ENCODE results near the gene TMEFF1. TPM values are rescaled to one million over a fixed set of nuclear protein-coding genes. Genes with fewer than 3 reads are reported as not detected.

TMEFF1 gene
- total RNA-seq, 1 donor from 2014 or later: not detected

DNA sequence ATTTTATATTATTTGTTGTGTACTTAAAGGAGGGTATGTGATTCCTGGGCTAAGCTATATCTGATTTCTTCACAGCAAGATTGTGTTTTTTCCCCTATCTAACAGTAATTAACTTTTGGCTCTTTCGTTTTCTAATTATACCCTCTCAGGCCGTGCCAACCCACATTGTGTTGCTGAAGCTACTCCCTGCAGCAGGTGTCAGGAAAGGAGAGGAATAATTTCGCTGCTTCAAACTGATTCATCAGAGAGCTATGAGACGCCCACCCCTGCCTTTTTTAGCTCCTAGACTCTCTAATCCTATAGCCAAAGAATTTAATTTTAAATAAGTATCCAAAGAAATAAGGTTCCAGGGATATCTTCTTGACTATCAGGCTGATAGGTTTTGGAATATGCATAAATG, 108.7 kb downstream of the TMEFF1 start:
- POLR2A ChIA-PET: no interaction called here
- TF ChIP-seq, protein P1, sequence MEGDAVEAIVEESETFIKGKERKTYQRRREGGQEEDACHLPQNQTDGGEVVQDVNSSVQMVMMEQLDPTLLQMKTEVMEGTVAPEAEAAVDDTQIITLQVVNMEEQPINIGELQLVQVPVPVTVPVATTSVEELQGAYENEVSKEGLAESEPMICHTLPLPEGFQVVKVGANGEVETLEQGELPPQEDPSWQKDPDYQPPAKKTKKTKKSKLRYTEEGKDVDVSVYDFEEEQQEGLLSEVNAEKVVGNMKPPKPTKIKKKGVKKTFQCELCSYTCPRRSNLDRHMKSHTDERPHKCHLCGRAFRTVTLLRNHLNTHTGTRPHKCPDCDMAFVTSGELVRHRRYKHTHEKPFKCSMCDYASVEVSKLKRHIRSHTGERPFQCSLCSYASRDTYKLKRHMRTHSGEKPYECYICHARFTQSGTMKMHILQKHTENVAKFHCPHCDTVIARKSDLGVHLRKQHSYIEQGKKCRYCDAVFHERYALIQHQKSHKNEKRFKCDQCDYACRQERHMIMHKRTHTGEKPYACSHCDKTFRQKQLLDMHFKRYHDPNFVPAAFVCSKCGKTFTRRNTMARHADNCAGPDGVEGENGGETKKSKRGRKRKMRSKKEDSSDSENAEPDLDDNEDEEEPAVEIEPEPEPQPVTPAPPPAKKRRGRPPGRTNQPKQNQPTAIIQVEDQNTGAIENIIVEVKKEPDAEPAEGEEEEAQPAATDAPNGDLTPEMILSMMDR (IDR thresholded peaks at IDR 0.05): no peak
- Mint-ChIP-seq H3K36me3 (ENCODE audit: low read depth) (no peaks in the 10 kb centered on the region), H3K27ac (no peak overlapping the region), H3K27me3 (no peaks in the 10 kb centered on the region), H3K4me1 (no peaks in the 10 kb centered on the region), H3K4me3 (no peak overlapping the region), H3K9me3 (no peaks in the 10 kb centered on the region)
- ATAC-seq (ENCODE audit: low read depth) (no peak), DNase-seq (no peak)
- intact Hi-C loops (cut with micrococcal nuclease): no loop called here
- CTCF ChIA-PET: no interaction called here

DNA sequence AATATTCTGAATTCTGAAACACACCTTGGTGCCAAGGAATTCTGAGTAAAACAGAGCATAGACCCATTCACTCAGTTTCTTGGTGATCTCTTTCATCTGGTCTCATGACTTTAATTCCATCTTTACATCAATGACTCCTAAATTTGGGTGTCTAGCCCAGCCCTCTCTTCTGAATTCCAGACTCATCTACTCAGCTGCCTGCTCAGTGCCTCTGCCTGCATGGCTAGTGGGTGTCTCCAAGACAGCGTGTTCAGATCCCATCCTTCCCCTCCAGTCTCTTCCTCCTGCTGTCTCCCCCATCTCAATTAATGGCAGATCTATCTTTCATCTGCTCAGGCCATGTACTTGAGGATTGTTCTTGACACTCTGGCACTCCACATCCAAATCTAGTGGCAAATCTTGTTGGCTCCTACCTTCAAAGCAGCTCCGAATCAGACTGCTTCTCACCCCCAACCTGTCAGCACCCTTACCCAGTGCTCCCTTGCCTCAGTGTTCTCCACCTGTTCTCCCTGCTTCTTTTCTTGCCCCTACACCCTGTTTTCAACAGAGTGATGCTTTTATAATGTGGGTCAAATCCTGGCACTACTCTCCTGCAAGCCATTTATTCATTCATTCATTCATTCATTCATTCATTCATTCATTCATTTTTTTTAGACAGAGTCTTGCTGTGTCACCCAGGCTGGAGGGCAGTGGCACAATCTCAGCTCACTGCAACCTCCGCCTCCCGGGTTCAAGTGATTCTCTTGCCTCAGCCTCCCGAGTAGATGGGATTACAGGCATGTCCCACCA, 110.3 kb downstream of the TMEFF1 start:
- DNase-seq (no peak), ATAC-seq (ENCODE audit: low read depth) (no peak)
- intact Hi-C loops (cut with micrococcal nuclease): no loop called here
- TF ChIP-seq, protein P1 (IDR thresholded peaks at IDR 0.05): no peak
- Mint-ChIP-seq H3K9me3 (no peaks in the 10 kb centered on the region), H3K27me3 (no peaks in the 10 kb centered on the region), H3K4me3 (no peak overlapping the region), H3K4me1 (no peaks in the 10 kb centered on the region), H3K27ac (no peak overlapping the region), H3K36me3 (ENCODE audit: low read depth) (no peaks in the 10 kb centered on the region)
- ChIA-PET CTCF (no interaction called here), POLR2A (no interaction called here)

DNA sequence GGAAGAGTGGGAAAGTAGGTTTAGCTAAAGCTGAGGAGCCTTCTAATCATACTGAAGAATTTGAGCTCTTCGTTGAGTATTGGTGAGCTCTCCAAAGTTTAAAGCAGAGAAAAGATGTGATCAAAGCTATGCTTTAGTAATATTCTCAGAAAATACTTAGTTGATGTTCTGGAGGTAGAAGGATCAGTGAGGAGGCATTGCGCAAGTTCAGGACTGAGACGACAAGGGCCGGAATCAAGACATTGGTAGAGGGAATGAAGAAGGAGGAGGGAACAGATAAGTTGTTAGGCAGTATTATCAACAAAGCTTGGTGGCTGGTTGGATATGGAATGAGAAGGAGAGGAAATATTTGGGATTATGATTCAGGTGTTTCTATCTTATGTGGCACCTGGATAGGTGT, 112.0 kb downstream of the TMEFF1 start:
- Mint-ChIP-seq H3K4me3 (no peak overlapping the region), H3K4me1 (no peaks in the 10 kb centered on the region), H3K9me3 (no peaks in the 10 kb centered on the region), H3K36me3 (ENCODE audit: low read depth) (no peaks in the 10 kb centered on the region), H3K27me3 (no peaks in the 10 kb centered on the region), H3K27ac (no peak overlapping the region)
- ATAC-seq (ENCODE audit: low read depth): no peak
- CTCF ChIA-PET: interaction anchor here (1.3 kb wide), 1 partner anchor 11 kb away, joined by 3 read pairs; no protein-coding TSS in a partner anchor
- TF ChIP-seq, protein P1 (IDR thresholded peaks at IDR 0.05): no peak
- DNase-seq: no peak
- intact Hi-C loops (cut with micrococcal nuclease): no loop called here
- POLR2A ChIA-PET: no interaction called here

DNA sequence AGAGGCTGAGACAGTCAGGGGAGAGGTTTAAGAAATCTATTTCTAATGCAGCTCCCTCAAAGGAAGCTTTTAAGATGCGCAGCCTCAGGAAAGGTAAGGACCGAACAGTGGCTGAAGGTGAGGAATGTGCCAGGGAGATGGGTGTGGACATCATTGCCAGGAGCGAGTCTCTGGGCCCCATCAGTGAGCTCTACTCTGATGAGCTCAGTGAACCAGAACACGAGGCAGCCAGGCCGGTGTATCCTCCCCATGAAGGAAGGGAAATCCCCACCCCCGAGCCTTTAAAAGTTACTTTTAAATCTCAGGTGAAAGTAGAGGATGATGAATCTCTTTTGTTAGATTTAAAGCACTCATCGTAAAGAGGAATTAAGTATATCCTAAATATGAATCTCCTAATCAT, 113.1 kb downstream of the TMEFF1 start:
- ATAC-seq (ENCODE audit: low read depth): no peak
- Mint-ChIP-seq H3K4me1 (no peaks in the 10 kb centered on the region), H3K4me3 (no peak overlapping the region), H3K36me3 (ENCODE audit: low read depth) (no peaks in the 10 kb centered on the region), H3K9me3 (no peaks in the 10 kb centered on the region), H3K27ac (no peak overlapping the region), H3K27me3 (no peaks in the 10 kb centered on the region)
- DNase-seq: no peak
- TF ChIP-seq, protein P1 (IDR thresholded peaks at IDR 0.05): no peak
- ChIA-PET CTCF (no interaction called here), POLR2A (no interaction called here)
- intact Hi-C loops (cut with micrococcal nuclease): no loop called here

DNA sequence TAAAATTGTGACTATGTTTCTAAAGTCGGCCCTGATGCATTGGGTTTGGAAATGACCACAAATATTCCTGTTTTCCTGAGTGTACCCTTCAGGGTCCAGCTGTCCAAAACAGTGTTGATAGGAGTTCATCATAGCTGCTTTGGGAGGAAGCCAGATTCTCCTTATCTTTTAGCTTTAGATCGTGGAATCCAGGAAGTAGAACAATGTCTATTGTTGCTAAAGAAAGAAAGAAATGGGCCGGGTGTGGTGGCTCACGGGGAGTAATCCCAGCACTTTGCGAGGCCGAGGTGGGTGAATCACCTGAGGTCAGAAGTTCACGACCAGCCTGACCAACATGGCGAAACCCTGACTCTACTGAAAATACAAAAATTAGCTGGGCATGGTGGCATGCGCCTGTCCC, 114.4 kb downstream of the TMEFF1 start:
- Mint-ChIP-seq H3K4me1 (no peaks in the 10 kb centered on the region), H3K27me3 (no peaks in the 10 kb centered on the region), H3K9me3 (no peaks in the 10 kb centered on the region), H3K4me3 (no peak overlapping the region), H3K36me3 (ENCODE audit: low read depth) (no peaks in the 10 kb centered on the region), H3K27ac (no peak overlapping the region)
- ATAC-seq (ENCODE audit: low read depth): no peak
- intact Hi-C loops (cut with micrococcal nuclease): no loop called here
- TF ChIP-seq, protein P1 (IDR thresholded peaks at IDR 0.05): no peak
- ChIA-PET CTCF (no interaction called here), POLR2A (no interaction called here)
- DNase-seq: no peak
